NCI-H69 (cell line): Measurements from ENCODE around the gene HCFC1R1.
"Not testable (repeated sequence)": the region's sequence is repeated elsewhere in the genome, so short reads cannot be mapped to it uniquely, and the experiment has no call there.

ENCODE experiments used
- DNase-seq: peaks from one replicate; lab custom pipeline; 2025; lab: John Stamatoyannopoulos, UW

HCFC1R1 gene, protein sequence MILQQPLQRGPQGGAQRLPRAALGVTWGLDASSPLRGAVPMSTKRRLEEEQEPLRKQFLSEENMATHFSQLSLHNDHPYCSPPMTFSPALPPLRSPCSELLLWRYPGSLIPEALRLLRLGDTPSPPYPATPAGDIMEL

GRCh38 chr16:3023669-3024478, at the start of gene HCFC1R1, which contains the start of gene THOC6:
TSS of gene HCFC1R1 (minus strand) at chr16:3023942. CDS start at chr16:3023941, 1 bp downstream.
TSS of gene THOC6 (plus strand) at chr16:3024035. CDS start at chr16:3024327, 292 bp downstream.
- DNase-seq = peak; percentile 99

DNA sequence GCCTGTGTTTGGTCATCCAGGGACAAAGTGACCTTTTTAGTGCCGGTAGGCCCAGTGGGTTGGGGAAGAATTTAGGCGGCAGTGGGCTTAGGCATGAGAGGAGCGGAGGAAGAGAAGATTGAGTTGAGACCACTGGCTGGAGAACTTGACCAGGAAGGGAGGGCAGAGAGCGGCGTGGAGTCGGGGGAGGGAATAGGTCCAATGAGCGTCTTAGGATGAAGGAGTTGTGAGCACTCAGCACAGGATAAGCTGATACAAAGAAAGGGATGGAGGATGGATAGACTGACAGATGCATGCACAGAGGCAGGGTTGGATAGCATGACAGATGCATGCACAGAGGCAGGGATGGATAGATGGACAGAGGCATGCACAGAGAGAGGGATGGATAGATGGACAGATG, 49.7 kb upstream of the HCFC1R1 start:
- DNase-seq = no peak

DNA sequence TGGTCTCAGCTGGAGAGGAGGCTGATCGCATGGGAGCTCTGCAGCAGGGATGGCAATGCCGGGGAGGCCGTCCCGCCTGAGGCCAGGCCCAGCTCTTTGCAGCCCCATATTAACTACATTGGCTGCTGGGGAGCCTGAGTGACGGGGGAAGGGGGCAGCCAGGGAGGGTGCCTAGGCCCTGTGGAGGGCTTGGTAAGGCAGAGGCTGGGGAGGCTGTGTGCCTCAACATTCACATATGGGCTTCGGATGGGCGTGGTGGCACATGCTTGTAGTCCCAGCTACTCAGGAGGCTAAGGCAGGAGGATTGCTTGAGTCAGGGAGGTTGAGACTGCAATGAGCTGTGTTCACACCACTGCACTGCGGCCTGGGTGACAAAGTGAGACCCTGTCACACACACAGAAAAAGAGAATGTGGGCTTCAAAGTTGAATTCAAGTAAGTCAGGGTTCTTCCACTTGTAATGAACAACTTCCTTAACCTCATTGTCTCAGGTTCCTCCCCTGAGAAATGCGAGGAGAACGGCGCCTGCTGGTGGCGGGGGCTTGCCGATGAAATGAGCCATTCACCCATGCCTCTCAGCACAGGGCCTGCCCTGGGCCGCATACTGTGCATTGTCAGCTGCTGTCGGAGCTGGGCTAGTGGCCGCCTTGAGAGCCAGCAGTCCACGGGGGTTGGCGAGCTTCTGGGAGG, 49.0 kb upstream of the HCFC1R1 start:
- DNase-seq = not testable (repeated sequence)

DNA sequence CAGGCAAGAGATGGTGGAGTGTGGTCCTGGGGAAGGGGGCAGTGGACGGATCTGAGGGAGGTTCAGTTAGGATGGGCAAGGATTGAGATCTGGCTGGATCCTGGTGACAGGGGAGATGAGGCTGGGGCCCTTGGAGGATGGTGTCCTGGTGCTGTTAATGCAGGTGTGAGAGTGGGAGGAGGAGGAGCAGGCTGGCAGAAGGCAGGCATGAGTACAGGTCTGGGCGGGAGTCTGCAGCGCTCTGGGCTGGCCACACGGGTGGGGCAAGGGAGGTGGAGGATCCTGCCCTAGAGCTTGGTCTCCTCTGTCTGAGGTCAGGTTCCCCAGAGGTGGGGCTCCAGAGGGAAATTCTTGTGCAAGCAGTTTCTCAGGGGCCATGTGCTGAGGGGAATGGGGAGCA, 48.4 kb upstream of the HCFC1R1 start:
- not testable (repeated sequence) for DNase-seq

DNA sequence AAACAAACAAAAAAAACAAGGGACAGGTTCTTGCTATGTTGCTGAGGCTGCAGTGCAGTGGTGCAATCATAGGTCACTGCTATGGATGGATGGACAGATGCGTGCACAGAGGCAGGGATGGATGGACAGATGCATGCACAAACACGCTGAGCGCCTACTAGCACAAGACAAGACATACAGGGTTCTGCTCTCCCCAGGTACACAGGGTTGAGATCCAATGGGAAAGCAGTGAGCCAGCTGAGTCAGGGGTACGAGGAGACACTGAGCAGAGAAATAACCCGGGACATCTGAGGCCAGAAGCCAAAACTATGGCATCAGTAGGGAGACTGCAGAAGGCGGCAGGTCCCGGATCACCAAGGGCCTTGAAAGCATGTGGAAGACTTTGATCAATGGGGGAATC, 47.9 kb upstream of the HCFC1R1 start:
- no peak for DNase-seq

DNA sequence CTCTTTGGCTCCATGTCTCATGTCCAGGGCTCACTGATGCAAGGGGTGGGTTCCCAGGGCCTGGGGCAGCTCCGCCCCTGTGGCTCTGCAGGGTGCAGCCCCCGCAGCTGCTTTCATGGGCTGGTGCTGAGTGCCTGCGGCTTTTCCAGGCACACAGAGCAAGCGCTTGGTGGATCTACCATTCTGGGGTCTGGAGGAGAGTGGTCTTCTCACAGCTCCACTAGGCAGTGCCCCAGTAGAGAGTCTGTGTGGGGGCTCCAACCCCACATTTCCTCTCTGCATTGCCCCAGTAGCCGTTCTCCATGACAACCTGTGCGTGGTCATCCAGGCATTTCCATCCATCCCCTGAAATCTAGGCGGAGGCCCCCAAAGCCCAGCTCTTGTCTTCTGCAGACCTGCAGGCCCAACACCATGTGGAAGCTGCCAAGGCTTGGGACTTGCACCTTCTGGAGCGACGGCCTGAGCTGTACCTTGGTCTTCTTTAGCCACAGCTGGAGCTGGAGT, 46.9 kb upstream of the HCFC1R1 start:
- no peak for DNase-seq

DNA sequence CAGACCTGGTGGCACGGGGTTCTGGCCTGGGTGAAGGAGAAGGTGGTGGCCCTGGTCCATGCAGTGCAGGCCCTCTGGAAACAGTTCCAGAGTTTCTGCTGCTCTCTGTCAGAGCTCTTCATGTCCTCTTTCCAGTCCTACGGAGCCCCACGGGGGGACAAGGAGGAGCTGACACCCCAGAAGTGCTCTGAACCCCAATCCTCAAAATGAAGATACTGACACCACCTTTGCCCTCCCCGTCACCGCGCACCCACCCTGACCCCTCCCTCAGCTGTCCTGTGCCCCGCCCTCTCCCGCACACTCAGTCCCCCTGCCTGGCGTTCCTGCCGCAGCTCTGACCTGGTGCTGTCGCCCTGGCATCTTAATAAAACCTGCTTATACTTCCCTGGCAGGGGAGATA, 45.4 kb upstream of the HCFC1R1 start:
- DNase-seq = not testable (repeated sequence)

GRCh38 chr16:3068487-3068886, 44.7 kb upstream of the HCFC1R1 start:
- no peak for DNase-seq

DNA sequence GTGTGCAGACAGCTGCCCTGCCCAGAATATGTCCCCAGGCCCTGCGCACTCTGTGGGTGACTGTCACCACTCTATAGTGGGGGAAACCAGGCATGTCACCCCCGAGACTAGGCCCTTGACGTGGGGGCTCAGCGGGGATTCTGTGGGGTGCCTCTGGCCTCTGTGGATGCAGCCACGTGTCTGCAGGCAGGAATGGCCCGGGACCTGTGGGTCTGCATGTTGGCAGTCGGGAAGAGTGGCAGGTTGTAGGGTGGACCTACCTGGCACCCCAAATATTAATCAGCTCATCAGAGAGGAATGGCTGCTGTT, 42.7 kb upstream of the HCFC1R1 start:
- DNase-seq = no peak

- DNase-seq = no peak
Observed at GRCh38 chr16:3065742-3066439, 42.1 kb upstream of the HCFC1R1 start.

- DNase-seq = peak; percentile 35
Observed at GRCh38 chr16:3065069-3065741, 41.5 kb upstream of the HCFC1R1 start, which contains the start of gene IL32. TSS of gene IL32 (plus strand) at chr16:3065640. CDS start at chr16:3065812, 172 bp downstream.

DNA sequence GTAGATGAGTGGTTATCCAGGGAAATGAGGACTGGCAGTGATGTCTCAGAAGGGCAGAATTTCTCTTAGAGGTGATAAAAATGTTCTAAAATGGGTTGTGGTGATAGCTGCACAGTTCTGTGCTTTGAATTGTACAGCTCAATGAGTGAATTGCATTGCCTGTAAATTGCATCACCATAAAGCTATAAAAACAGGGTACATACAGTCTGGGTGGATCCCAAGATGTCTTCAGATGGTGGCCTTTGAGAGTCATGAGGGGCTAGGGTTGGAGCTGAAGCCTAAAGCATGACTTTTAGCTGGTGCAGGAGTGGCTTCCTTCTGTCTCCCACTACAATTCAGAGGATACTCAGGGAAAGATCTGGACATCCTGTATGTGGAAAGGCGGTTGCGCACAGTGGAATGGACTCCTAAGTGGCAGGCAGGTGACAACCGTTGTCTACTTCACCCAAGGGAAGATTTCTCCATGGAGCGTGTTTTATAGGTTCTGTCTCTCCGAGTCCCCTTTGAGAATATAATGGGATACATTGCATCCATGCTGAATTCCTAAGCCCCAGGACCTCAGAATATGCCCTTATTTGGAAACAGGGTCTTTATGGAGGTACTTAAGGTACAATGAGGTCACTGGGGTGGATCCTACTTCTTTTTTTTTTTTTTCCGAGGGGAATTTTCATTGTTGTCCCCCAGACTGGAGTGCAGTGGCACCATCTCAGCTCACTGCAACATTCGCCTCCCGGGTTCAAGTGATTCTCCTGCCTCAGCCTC, 40.1 kb upstream of the HCFC1R1 start:
- no peak for DNase-seq

DNA sequence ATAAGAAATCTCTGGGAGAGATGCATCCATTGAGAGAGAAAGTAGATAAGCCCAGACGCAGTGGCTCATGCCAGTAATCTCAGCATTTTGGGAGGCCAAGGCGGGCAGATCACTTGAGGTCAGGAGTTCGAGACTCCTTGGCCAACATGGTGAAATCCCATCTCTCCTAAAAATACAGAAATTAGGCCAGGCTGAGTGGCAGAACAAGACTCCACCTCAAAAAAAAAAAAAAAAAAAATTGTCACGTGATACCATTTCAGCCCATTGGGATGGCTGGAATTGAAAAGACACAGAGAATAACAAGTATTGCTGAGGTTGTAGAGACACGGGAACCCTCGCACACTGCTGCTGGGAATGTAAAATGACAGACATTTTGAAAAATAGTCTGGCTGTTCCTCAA, 38.8 kb upstream of the HCFC1R1 start:
- no peak for DNase-seq

DNA sequence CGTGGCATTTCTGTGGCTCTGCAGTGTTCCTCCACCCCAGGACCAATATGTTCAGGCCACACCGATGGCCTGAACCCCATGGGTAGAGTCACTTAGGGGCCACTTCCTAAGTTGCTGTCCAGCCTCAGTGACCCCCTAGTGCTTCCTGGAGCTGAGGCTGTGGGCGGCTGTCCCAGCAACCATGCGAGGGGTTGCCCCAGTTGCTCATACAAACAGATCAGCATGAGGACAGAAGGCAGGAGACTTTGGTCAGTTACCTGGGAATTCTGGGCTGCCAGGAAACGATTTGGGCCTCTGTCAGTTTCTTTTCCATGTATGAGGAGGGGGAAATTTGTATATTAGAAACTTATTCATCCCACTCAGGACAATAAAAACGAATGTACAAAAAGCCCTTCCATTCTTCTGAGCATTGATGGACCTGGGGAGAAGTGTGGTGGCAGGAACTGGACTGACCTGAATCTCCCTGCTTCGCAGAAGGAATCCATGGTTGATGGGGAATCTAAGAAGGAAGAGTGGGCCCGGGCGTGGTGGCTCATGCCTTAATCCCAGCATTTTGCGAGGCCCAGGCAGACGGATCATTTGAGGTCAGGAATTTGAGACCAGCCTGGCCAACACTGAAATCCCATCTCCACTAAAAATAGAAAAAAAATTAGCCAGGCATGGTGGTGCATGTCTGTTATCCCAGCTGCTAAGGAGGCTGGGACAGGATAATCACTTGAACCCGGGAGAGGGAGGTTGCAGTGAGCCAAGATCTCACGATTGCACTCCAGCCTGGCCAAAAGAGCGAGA, 36.8 kb upstream of the HCFC1R1 start:
- DNase-seq = no peak

GRCh38 chr16:3059723-3060242, 36.0 kb upstream of the HCFC1R1 start:
- no peak for DNase-seq

DNA sequence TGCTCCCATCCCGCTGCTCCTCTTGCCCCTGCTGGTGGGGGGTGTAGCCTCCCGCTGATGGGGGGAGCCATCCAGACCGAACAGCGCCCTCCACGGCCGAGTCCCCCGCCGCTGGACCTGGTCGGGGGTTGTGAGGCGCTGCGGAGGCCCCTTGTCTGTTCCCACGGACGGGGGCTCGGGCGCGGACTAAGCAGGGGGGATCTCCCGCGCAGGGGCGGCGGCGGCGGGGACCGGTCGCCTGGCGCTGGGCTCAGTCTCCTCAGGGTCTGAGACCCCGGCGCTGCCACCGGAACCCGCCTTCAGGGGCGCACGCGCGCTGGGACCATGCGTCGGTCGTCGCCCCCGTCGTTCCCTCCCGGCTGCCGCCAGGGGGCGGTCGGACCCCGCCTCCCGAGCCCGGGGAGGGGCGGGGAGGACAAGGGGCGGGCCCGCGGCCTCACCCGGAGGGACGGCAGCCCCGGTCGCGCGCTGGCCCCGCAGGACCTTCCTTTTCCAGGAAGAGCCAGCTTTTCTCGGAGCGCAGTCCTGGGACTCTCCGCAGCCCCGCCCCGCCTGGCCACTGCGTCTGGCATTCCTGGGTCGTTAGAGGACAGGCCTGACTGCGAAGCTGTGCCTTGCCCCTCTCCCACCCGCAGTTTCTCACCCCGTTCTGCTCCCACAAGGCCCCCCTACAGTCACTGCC, 35.4 kb upstream of the HCFC1R1 start:
- DNase-seq = peak; percentile 91

GRCh38 chr16:3058139-3059030, 34.6 kb upstream of the HCFC1R1 start:
- peak; percentile 69 for DNase-seq
